ENCODE results near the gene PKMYT1. TPM values are rescaled to one million over a fixed set of nuclear protein-coding genes. Genes with fewer than 3 reads are reported as not detected.

Gene PKMYT1
- 1 to 10 TPM in 3 of 6 donors, under 1 TPM in 3; 0.28 to 1.7 (median 1.1) TPM for total RNA-seq
- 1 to 10 TPM; 3.7 to 4.8 TPM for polyA plus RNA-seq

DNA sequence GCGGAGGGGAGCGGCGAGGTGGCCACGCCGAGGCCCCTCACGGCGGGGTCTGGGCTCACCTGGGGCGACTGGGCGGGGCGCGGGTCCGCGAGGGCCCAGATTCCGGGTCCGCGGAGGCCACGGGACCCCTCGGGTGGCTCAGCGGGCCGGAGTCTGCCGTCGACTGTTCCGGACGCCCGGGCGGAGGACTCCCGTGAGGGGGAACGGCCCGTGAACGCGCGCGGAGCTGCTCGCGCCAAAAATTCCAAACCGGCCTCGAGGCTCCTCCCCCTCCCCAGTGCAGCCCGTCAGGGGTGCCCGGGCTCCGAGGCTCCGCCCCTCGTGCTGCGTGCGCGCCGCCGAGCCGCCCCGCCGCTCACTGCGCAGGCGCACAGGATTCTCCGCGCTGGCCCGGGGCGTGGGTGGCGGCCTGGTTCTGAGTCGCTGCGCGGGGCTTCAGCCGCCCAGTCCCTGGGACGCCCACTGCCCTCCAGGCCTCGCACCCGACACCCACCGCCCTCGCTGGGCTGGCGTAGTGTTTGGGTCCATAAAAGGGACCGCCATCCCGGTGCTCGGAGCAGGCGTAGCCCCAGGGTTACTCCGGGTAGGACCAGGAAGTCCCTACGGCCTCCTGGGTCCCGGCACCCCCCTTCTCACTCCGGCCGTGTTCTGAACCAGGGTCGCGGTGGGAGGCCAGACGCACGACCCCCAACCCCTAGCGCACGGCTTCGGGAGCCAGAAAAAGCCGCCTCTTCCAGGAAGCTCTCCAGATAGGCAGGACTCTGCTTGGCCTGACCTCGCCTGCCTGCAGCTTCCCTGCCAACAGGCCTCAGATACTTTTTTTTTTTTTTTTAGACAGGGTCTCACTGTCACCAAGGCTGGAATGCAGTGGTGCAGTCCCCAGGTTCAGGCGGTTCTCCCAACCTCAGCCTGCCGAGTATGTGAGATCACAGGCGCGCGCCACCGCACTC is at the start of gene PKMYT1:
TSS of gene PKMYT1 (minus strand) at position 220 of the 950 bp plus-strand sequence. CDS start 789 bp downstream, outside the sequence.
- Histone ChIP-seq H3K27ac (peak within 1 kb of the TSS; percentile 79 to 88 (median 84)), H3K9me3 (no peaks in the 10 kb centered on the region), H3K36me3 (no peaks in the 10 kb centered on the region), H3K4me1 (peaks cover 23 to 54% (median 30%) of the 10 kb centered on the region in 3 donors), H3K4me3 (peak within 1 kb of the TSS; percentile 42 to 79 (median 71)), H3K27me3 (no peaks in the 10 kb centered on the region)
- peak; percentile 87 to 99 (median 94) for DNase-seq
- intact Hi-C loops (cut with DNase I) = loop anchor here in 1 of 3 donors (5.0 kb wide), 1 partner anchor 58 kb away; no protein-coding TSS in a partner anchor
- FAIRE-seq = no peak
- TF ChIP-seq, protein P1, sequence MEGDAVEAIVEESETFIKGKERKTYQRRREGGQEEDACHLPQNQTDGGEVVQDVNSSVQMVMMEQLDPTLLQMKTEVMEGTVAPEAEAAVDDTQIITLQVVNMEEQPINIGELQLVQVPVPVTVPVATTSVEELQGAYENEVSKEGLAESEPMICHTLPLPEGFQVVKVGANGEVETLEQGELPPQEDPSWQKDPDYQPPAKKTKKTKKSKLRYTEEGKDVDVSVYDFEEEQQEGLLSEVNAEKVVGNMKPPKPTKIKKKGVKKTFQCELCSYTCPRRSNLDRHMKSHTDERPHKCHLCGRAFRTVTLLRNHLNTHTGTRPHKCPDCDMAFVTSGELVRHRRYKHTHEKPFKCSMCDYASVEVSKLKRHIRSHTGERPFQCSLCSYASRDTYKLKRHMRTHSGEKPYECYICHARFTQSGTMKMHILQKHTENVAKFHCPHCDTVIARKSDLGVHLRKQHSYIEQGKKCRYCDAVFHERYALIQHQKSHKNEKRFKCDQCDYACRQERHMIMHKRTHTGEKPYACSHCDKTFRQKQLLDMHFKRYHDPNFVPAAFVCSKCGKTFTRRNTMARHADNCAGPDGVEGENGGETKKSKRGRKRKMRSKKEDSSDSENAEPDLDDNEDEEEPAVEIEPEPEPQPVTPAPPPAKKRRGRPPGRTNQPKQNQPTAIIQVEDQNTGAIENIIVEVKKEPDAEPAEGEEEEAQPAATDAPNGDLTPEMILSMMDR (IDR thresholded peaks at IDR 0.05) = no peak
- WGBS, 2 donors = 6 to 8% methylated on average over 54 to 91 of the region's 91 CpGs
- ATAC-seq = peak; percentile 84 to 92 (median 90)

DNA sequence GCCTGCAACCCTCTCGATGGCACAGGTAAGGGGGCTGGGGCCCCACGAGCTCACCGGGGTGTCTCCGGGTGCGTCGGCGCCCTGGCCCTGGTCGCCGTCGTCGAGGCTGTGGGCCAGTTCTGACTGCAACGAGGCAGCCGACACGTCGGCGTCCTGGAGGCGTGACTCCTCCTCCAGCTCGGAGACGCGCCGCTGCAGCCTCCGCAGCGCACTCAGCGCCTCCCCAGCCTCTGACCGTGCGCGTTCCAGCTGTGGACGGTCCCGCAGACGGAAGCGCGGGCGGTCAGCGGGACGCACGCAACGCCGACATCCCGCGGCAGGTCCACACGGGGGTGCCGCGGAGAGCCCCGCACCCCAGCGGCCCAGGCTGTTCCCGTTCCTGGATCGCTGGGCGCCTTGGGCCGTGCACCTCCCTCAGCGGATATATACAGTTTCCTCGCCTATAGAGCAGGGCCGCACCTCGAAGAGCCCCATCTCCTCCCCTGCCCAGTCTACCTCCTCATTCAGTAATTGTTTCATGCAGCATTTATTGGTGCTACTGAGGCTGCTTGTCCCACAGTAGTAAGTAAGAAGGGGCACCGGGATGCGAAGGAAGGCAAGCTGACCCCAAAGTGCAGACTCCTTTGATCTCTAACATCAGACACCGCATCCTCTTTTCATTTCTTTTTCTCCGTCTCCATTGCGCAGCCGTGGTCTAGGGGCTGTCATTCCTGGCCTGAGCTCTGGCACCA is 49.4 kb upstream of the PKMYT1 start:
- no peak overlapping the region for H3K4me3 ChIP-seq
- FAIRE-seq = no peak
- no peaks in the 10 kb centered on the region for H3K9me3 ChIP-seq
- no peaks in the 10 kb centered on the region for H3K27me3 ChIP-seq
- H3K27ac ChIP-seq = no peak overlapping the region
- WGBS, 2 donors = 75 to 83% methylated on average over 59 of the region's 59 CpGs
- H3K36me3 ChIP-seq = peaks cover 0 to 6% (median 5%) of the 10 kb centered on the region in 3 donors
- peaks cover 0 to 20% (median 3%) of the 10 kb centered on the region in 3 donors for H3K4me1 ChIP-seq
- intact Hi-C loops (cut with DNase I) = no loop called here
- TF ChIP-seq, protein P1 (IDR thresholded peaks at IDR 0.05) = no peak
- peak in 5 of 6 donors; percentile 26 to 79 (median 39) for DNase-seq
- no peak for ATAC-seq

DNA sequence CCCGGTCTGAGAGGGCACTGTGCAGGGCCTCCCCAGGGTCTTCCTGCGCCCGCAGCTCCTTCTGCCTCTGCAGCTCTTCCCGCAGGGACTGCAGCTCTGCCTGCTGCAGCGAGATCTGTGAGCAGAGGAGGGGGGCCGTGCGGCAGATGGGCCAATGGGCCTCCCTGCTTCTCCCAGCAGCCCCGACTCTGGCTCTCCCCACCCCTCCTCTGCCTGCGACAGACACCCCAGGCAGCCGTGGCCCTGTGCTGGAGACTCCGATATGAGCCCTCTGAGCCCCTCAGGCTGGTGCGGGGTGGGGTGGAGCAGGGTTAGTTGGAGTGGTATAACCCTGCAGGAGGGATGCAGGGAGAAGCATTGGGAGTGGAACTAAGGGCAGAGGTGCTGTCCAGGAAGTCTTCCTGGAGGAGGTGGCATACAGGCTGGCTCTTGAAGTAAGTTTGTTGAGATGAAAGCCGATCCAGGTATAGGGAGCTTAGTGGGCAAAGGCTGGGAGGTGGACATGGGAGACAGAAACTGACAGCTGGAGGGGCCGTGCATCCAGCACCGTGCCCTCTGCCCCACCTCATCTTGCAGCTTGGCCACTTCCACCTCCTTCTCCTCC is 48.6 kb upstream of the PKMYT1 start:
- no peak overlapping the region for H3K4me3 ChIP-seq
- 68 to 80% methylated on average over 13 to 15 of the region's 15 CpGs for WGBS, 2 donors
- ATAC-seq (no peak), DNase-seq (peak in 4 of 6 donors; percentile 39 to 86 (median 61)), FAIRE-seq (no peak)
- no peaks in the 10 kb centered on the region for H3K9me3 ChIP-seq
- no peak overlapping the region for H3K27ac ChIP-seq
- TF ChIP-seq, protein P1 (IDR thresholded peaks at IDR 0.05) = no peak
- no peaks in the 10 kb centered on the region for H3K27me3 ChIP-seq
- H3K4me1 ChIP-seq = peaks cover 3 to 19% (median 3%) of the 10 kb centered on the region in 3 donors
- H3K36me3 ChIP-seq = peaks cover 0 to 6% (median 5%) of the 10 kb centered on the region in 3 donors
- intact Hi-C loops (cut with DNase I) = no loop called here

DNA sequence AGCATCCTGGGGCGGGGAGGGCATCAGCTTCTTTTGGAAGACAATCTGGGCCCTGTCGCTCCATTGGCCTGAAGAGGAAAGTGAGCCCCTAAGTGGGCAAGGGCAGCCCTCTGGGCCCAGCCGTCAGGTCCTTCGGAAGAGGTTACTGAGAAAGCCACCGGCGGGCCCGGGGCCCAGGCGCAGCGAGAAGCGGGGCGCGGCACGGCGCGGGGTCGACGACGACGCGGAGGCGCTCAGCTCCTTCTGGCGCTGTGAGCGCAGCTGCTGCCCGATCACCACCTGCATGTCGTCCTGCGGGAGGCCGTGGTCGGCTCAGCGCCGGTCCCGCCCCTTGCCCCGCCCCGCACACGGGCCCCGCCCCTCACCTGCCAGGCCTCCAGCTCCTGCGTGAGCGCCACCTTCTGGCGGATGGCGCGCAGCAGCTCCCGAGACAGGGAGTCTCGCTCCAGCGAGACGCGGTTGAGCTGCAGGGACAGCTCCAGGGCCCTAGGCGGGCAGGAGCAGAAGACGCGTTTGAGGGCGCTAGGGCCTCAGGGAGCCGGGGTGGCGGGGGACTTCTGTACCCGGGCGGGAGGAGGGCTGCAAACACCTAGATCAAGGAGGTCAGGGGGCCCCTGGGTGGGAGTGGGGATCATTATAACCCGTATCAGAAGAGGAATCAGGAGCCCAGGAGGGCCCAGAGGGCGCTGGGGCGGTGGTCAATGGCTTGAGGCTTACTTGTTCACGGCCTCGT is 47.9 kb upstream of the PKMYT1 start:
- no peaks in the 10 kb centered on the region for H3K9me3 ChIP-seq
- FAIRE-seq = no peak
- no peaks in the 10 kb centered on the region for H3K27me3 ChIP-seq
- H3K27ac ChIP-seq = peak overlapping the region in 3 of 4 donors; percentile 53 to 63 (median 53)
- DNase-seq = peak; percentile 85 to 99 (median 95)
- peaks cover 3 to 21% (median 6%) of the 10 kb centered on the region in 3 donors for H3K4me1 ChIP-seq
- H3K4me3 ChIP-seq = no peak overlapping the region
- peak; percentile 44 to 72 (median 68) for ATAC-seq
- intact Hi-C loops (cut with DNase I) = no loop called here
- peaks cover 0 to 6% (median 5%) of the 10 kb centered on the region in 3 donors for H3K36me3 ChIP-seq
- TF ChIP-seq, protein P1 (IDR thresholded peaks at IDR 0.05) = peak; percentile 71 to 85 (median 83)
- WGBS, 2 donors = 12% methylated on average over 42 to 58 of the region's 58 CpGs

Measured in pancreas (tissue), 10 donors.